H9 (cell line): ENCODE measurements around the gene DNTT. TPM values are rescaled to one million over a fixed set of nuclear protein-coding genes. Genes with fewer than 3 reads are reported as not detected.

Experiments
- DNase-seq: peaks from one replicate; pipeline ENCODE4 v3.0.0-alpha.2; 2017
- H2AFZ ChIP-seq: one replicate; pipeline ENCODE4 v1.6.1; 2013; ENCODE audit warnings: mild to moderate bottlenecking, low read length, control low read depth, moderate library complexity
- H2AK5ac ChIP-seq: 2 replicates; pipeline ENCODE4 v1.6.1; 2013; ENCODE audit warnings: low read length, control low read depth, mixed read lengths; ENCODE audit not compliant: insufficient read length
- H2BK120ac ChIP-seq: one replicate; pipeline ENCODE4 v1.6.1; 2013; ENCODE audit warnings: low read depth, mild to moderate bottlenecking, low read length, control low read depth, inconsistent platforms; ENCODE audit not compliant: poor library complexity, severe bottlenecking
- H2BK12ac ChIP-seq: 2 replicates; pipeline ENCODE4 v1.6.1; 2013; ENCODE audit warnings: low read length, control low read depth, mixed read lengths, low read depth; ENCODE audit not compliant: insufficient read length
- H2BK15ac ChIP-seq: 2 replicates; pipeline ENCODE4 v1.6.1; 2013; ENCODE audit warnings: low read depth, low read length, control low read depth
- H2BK20ac ChIP-seq: one replicate; pipeline ENCODE4 v1.6.1; 2013; ENCODE audit warnings: low read depth, mild to moderate bottlenecking, low read length, control low read depth, inconsistent platforms; ENCODE audit not compliant: poor library complexity, severe bottlenecking
- H2BK5ac ChIP-seq: 2 replicates; pipeline ENCODE4 v1.6.1; 2013; ENCODE audit warnings: low read length, control low read depth, mixed read lengths; ENCODE audit not compliant: insufficient read length
- H3K14ac ChIP-seq: 2 replicates; pipeline ENCODE4 v1.6.1; 2013; ENCODE audit warnings: low read length, control low read depth; ENCODE audit not compliant: insufficient read depth
- H3K18ac ChIP-seq: 2 replicates; pipeline ENCODE4 v1.6.1; 2013; ENCODE audit warnings: low read depth, mild to moderate bottlenecking, mixed read lengths, low read length, control low read depth; ENCODE audit not compliant: insufficient read length
- H3K23ac ChIP-seq: 2 replicates; pipeline ENCODE4 v1.6.1; 2013; ENCODE audit warnings: low read length, control low read depth, mixed read lengths, low read depth; ENCODE audit not compliant: insufficient read length
- H3K23me2 ChIP-seq: 2 replicates; pipeline ENCODE4 v1.6.1; 2013; ENCODE audit warnings: low read depth, mild to moderate bottlenecking, mixed read lengths, low read length, control low read depth; ENCODE audit not compliant: insufficient read length, poor library complexity, severe bottlenecking
- H3K27ac ChIP-seq: 2 replicates; pipeline ENCODE4 v1.5.1; 2013; ENCODE audit warnings: low read length, control low read depth, mixed read lengths, low read depth; ENCODE audit not compliant: insufficient read length
- H3K27me3 ChIP-seq: 2 replicates; pipeline ENCODE4 v1.6.1; 2013; ENCODE audit warnings: low read length, control low read depth, inconsistent platforms; ENCODE audit not compliant: insufficient read depth
- H3K4ac ChIP-seq: 2 replicates; pipeline ENCODE4 v1.6.1; 2013; ENCODE audit warnings: low read depth, mild to moderate bottlenecking, control low read depth, inconsistent platforms, low read length, moderate library complexity
- H3K4me1 ChIP-seq: 2 replicates; pipeline ENCODE4 v1.6.1; 2013; ENCODE audit warnings: low read length, control low read depth, inconsistent platforms; ENCODE audit not compliant: insufficient read depth
- H3K4me2 ChIP-seq: 2 replicates; pipeline ENCODE4 v1.6.1; 2013; ENCODE audit warnings: low read length, control low read depth, mixed read lengths; ENCODE audit not compliant: insufficient read length, insufficient read depth
- H3K56ac ChIP-seq: 2 replicates; pipeline ENCODE4 v1.6.1; 2013; ENCODE audit warnings: low read depth, mild to moderate bottlenecking, mixed read lengths, low read length, control low read depth; ENCODE audit not compliant: insufficient read length
- H3K79me1 ChIP-seq: 2 replicates; pipeline ENCODE4 v1.6.1; 2013; ENCODE audit warnings: low read depth, mild to moderate bottlenecking, moderate library complexity, low read length, control low read depth, inconsistent platforms; ENCODE audit not compliant: insufficient read depth, poor library complexity, severe bottlenecking
- H3K79me2 ChIP-seq: 2 replicates; pipeline ENCODE4 v1.6.1; 2013; ENCODE audit warnings: low read length, control low read depth, inconsistent platforms; ENCODE audit not compliant: insufficient read depth
- H3K9ac ChIP-seq: 2 replicates; pipeline ENCODE4 v1.6.1; 2013; ENCODE audit warnings: low read length, control low read depth, mixed read lengths; ENCODE audit not compliant: insufficient read length; ENCODE audit errors: extremely low read depth
- H3K9me3 ChIP-seq: one replicate; pipeline ENCODE4 v1.6.1; 2013; ENCODE audit warnings: low read depth, low read length, inconsistent platforms; ENCODE audit not compliant: control insufficient read depth
- H3T11ph ChIP-seq: one replicate; pipeline ENCODE4 v1.6.1; 2013; ENCODE audit warnings: mild to moderate bottlenecking, low read length, control low read depth, inconsistent platforms
- H4K20me1 ChIP-seq: one replicate; pipeline ENCODE4 v1.6.1; 2013; ENCODE audit not compliant: control insufficient read depth, insufficient read length, insufficient read depth
- H4K5ac ChIP-seq: 2 replicates; pipeline ENCODE4 v1.6.1; 2013; ENCODE audit warnings: low read depth, mild to moderate bottlenecking, mixed read lengths, low read length, control low read depth; ENCODE audit not compliant: insufficient read length
- H4K8ac ChIP-seq: replicated peaks from 2 replicates; pipeline ENCODE4 v1.6.1; 2013; ENCODE audit warnings: low read length, control low read depth, mixed read lengths, low read depth; ENCODE audit not compliant: insufficient read length
- H4K91ac ChIP-seq: 2 replicates; pipeline ENCODE4 v1.6.1; 2013; ENCODE audit warnings: low read depth, mild to moderate bottlenecking, moderate library complexity, mixed read lengths, low read length, control low read depth; ENCODE audit not compliant: insufficient read length
- H3K27ac Mint-ChIP-seq, 3 experiments: 2 replicates in 2 of 3; 3 replicates in 1 of 3; pipeline ENCODE4 v1.8.0; 2020 to 2021; ENCODE audit warnings: mixed read lengths in 3 of 3, mild to moderate bottlenecking in 1 of 3, moderate library complexity in 1 of 3
- H3K27me3 Mint-ChIP-seq: 2 replicates; pipeline ENCODE4 v1.8.0; 2021; ENCODE audit warnings: low read depth, mild to moderate bottlenecking, moderate library complexity, mixed read lengths
- H3K36me3 Mint-ChIP-seq, 3 experiments: 2 replicates in 2 of 3; 3 replicates in 1 of 3; pipeline ENCODE4 v1.8.0; 2020 to 2021; ENCODE audit warnings: low read depth in 3 of 3, mixed read lengths in 3 of 3; ENCODE audit not compliant: insufficient read depth in 1 of 3
- H3K4me1 Mint-ChIP-seq, 2 experiments: 2 replicates each; pipeline ENCODE4 v1.8.0; 2020; ENCODE audit warnings: mixed read lengths in 2 of 2
- H3K4me3 Mint-ChIP-seq, 2 experiments: 2 replicates in 1 of 2; 3 replicates in 1 of 2; pipeline ENCODE4 v1.8.0; 2020 to 2021; ENCODE audit warnings: mild to moderate bottlenecking in 2 of 2, mixed read lengths in 2 of 2, moderate library complexity in 1 of 2
- H3K9me3 Mint-ChIP-seq, 2 experiments: 2 replicates in 1 of 2; 3 replicates in 1 of 2; pipeline ENCODE4 v1.8.0; 2020; ENCODE audit warnings: mild to moderate bottlenecking in 2 of 2, mixed read lengths in 2 of 2, moderate library complexity in 1 of 2
- WGBS: extraction: QIAGEN DNeasy Blood & Tissue Kit; methylation state at CpG from one replicate; pipeline ENCODE4 v1.1.7; 2013; ENCODE audit warnings: missing lambda C conversion rate, low lambda C conversion rate, mixed read lengths; ENCODE audit not compliant: insufficient read length; ENCODE audit errors: extremely low coverage; 5-methylcytosine and 5-hydroxymethylcytosine counted together
- total RNA-seq: library from RNA; stranded (reverse); gene quantifications from 2 replicates; pipeline ENCODE4 v1.2.1, GENCODE V29; 2021
- TF ChIP-seq, protein P1 (sequence below): fragments of 200-600 bp; sonication (generic); conservative IDR thresholded peaks from 3 replicates; pipeline ENCODE4 v1.8.0; 2021; ENCODE audit warnings: antibody characterized with exemption, mild to moderate bottlenecking

Gene DNTT
- total RNA-seq, 1 experiment from 2014 or later: not detected

DNA sequence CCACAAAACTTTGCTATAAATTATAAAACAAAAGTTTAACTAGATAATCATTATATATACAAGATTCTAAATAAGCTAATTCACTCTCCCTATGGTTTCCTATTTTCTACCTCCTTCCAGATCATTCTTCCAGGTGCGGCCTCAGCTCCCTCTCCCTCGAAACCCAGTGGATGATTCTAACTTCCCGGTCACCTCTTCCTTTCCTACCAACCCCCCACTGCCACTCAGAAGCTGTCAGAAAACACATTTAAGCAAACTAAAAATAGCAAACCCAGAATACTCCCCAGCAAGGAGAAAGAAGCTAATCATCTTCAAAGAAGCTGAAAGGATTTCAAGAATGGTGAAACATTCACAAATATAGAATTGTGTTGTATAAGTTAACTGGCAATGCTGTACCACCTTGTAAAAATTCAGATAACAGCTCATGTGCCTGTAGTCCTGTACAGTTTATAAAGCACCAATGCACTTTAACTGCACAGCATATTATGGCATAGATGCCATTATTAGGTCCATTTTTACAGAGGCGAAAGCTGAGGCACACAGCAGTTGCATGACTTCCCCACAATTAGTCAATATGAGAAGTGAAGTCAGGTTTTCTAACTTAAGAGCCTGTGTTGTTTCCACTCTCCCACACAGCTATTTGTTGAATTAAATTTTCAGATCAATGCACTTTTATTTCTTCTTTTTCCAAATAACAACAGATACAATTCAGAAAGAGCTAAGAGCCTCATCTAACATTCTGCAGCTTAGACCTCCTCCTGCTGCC, 13.7 kb upstream of the DNTT start:
- Histone ChIP-seq H3K18ac (no peak overlapping the region), H4K20me1 (no peaks in the 10 kb centered on the region), H3T11ph (no peak overlapping the region), H3K4me1 (peaks cover 3% of the 10 kb centered on the region), H3K9ac (no peak overlapping the region), H3K27ac (no peak overlapping the region), H3K79me2 (no peaks in the 10 kb centered on the region), H4K91ac (no peak overlapping the region), H2AK5ac (no peak overlapping the region), H3K23ac (no peak overlapping the region), H3K56ac (no peak overlapping the region), H3K79me1 (no peaks in the 10 kb centered on the region), H4K5ac (no peak overlapping the region), H3K9me3 (no peaks in the 10 kb centered on the region), H2AFZ (no peak overlapping the region), H3K27me3 (no peaks in the 10 kb centered on the region), H2BK5ac (no peak overlapping the region), H2BK15ac (no peak overlapping the region), H3K4me2 (no peak overlapping the region), H2BK20ac (no peak overlapping the region), H4K8ac (no peak overlapping the region), H2BK12ac (no peak overlapping the region), H3K4ac (no peak overlapping the region), H3K14ac (no peak overlapping the region), H2BK120ac (no peak overlapping the region), H3K23me2 (no peaks in the 10 kb centered on the region)
- H3K4me1 Mint-ChIP-seq: peaks cover 7 to 18% of the 10 kb centered on the region in 2 experiments
- no peaks in the 10 kb centered on the region for H3K9me3 Mint-ChIP-seq
- no peak for DNase-seq
- H3K4me3 Mint-ChIP-seq: no peak overlapping the region
- no CpG with 5 or more reads among the region's 4 CpGs for WGBS
- TF ChIP-seq, protein P1, sequence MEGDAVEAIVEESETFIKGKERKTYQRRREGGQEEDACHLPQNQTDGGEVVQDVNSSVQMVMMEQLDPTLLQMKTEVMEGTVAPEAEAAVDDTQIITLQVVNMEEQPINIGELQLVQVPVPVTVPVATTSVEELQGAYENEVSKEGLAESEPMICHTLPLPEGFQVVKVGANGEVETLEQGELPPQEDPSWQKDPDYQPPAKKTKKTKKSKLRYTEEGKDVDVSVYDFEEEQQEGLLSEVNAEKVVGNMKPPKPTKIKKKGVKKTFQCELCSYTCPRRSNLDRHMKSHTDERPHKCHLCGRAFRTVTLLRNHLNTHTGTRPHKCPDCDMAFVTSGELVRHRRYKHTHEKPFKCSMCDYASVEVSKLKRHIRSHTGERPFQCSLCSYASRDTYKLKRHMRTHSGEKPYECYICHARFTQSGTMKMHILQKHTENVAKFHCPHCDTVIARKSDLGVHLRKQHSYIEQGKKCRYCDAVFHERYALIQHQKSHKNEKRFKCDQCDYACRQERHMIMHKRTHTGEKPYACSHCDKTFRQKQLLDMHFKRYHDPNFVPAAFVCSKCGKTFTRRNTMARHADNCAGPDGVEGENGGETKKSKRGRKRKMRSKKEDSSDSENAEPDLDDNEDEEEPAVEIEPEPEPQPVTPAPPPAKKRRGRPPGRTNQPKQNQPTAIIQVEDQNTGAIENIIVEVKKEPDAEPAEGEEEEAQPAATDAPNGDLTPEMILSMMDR: no peak
- H3K36me3 Mint-ChIP-seq: no peaks in the 10 kb centered on the region
- H3K27me3 Mint-ChIP-seq: no peaks in the 10 kb centered on the region
- H3K27ac Mint-ChIP-seq: no peak overlapping the region
